HG03066 (cell line): ENCODE measurements around the gene MRPS10.

Experiments
- ATAC-seq: cut with Tn5 transposase; IDR thresholded peaks from one replicate; pipeline ENCODE4 v1.9.1; 2021; ENCODE audit warnings: low read depth; ENCODE audit not compliant: unreplicated experiment

Gene MRPS10

DNA sequence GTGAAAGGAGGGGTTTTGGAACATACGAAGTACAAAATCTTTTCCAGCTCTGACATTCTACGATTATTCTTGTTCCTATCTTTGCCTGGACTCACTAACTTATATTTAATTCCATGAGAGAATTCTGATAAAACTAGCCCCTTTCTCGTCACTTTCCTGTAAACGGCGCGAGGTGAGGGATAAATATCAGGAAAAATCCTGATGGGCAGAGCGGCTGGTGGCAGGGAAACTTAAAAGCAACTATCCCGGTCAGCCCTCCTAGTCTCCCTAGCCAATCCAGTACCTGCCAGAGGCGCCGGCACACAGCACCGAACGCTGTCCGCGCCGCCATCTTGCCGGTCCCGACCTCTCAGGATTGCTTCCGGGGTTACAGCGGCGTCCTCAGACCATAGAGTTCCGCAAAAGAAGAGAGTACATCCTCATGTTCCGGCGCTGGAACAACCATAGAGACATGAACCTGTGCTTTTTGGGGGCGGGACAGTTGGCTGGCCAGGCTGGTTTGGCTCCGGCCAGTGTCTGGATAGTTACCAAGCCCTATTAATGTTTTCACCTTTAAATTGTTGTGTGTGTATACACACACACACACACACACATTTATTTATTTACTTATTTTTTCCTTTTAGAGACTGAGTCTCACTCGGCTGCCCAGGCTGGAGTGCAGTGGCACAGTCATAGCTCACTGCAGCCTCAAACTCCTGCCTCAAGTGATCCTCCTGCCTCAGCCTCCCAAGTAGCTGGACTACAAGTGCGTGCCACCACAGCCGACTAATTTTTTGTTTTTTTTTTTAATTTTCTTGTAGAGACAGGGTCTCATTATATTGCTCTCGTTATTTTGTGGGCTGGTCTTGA, at the start of gene MRPS10:
Gene MRPS10, minus strand, starts transcription at position 343 of the 849 bp plus-strand sequence. Its CDS starts 12 bp downstream, at position 331.
- peak; percentile 96 for ATAC-seq

DNA sequence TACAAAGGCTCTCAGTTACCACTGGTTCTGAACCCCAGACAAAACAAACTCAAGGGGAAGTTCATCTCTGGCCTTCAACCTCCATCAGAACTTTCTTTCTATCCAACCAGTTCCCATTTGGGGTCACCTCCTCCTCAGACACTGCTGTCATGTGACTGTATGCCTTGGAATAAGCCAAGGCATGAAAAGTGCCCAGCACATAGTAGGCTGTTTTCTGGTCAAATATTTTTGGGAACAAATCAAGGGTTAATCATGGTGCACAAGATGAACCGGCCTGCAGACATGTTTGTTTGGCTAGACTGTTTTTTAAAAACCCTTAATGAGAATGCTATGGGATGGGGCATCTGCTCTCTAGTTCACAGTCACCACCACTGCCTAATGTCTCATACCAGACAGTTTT, 48.9 kb upstream of the MRPS10 start:
- ATAC-seq = no peak

DNA sequence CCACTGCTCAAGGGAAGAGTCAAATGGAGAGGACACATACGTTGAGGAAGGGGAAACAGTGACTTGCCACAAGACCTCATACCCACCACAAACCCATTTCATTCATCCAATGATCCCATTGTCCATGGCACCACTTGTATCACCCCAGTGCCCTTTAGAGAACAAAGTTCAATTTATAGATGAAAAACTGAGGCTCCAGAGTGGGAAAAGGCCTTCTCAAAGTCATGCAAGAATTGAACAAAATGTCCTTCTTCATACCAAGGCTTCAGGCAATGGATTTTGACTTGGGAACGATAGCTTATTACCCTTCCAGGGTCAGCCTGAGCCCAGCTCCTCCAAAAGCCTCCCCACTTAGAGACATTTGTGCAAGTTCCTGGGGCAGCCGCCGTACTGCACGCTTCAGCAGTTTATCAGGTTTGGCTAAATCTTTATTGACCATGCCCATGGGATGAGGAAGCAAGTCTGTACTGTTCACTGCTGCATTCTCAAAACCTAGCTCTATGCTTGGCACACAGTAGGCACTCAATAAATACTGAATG, 47.3 kb upstream of the MRPS10 start:
- ATAC-seq = no peak

DNA sequence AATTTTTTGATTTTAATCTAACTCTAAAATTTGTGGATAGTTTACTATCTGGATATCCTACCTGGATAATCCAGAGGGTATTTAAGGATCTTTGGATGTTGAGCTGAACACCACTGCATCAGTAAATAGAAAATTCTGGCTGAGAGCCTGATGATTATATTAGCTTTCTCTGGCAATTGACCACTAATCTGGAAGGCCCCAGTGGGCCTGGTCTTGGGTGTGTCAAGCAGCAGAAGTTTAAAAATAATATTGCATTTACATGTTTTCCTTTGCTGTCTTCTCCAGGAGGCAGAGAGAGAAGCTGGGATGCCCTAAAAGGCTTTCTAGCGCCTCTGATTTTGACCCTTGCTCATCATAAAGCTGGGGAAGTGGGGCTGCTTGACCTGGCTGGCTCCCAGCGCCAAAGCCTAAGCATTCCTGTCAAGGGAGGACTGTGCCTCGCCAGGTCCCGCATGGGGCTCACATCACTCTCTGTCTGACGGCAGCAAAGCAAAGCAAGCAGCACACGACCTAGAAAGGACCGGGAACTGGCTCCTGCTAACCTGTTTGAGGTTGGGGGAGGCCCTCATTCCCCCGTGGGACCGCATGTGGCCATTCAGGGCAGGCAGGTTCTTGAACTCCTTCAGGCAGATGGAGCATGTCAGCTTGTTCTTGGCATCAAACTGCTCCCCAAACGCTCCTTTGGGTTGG, 46.6 kb upstream of the MRPS10 start:
- ATAC-seq = no peak

DNA sequence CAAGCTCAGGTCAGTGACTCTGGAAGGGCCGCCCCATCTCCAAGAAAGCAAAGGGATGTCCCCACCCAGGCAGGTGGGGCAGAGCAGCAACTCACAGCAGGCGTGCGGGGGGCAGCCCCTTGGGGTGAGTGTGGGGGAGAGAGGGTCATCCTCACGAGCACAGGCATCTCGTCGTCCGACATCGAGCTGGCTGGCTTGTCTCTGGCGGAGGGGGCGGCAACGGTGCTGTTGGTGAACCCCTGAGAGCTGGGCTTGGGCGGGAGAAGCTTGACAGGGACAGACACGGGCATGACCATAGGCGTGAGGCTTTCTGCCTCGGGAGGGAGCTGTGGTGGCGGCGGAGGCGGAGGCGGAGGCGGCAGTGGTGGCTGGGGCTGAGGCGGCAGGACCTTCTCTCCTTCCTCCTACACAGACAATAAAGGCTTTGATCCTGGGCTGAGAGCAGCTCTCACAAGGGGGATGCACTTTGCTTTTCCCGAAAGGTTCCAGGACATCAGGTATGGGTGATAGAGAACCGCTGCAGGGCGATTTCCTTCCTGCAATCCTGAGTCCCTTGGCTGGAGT, 45.6 kb upstream of the MRPS10 start:
- no peak for ATAC-seq

DNA sequence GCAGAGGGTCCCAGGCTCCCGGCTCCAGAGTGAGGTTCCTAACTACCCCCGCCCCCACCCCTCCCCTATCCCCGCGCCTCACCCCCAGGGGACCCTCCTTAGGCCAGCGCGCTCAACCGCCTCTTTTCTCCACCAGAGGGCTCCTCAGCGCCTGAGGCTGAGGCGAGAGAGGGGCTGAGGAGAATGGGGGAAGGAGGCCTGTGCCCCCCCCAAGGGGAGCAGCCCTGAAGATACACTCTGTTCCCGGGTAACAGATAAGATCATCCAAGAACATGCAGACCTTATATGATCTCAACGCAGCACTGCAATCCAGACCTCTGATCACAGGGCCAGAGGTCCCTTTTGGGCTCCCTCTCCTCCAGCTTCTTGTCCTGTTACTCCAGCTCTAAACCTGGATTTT, 43.3 kb upstream of the MRPS10 start:
- ATAC-seq = no peak

DNA sequence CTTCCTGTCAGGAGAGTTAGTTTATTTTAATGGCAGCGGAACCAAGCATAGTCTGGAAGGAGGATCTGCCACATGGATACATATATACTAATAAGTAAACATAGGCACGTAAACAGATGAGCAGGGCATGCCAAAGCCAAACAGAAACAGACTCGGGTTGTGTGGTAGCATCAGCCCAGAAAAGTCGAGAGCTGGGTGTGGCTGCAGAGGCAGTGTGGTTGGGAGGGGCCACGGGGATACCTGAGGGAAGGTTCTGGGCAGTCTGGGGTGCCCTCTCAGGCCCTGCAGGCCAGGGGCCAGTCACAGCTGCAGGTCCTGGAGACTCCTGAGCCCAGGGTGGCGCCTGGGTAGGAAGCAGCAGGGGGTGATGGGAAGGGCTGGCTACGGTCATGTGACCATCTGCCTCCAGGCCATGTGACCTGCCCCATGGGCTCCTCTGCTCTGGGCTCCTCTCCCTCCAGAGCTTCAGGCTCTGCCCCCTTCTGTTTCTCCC, 42.8 kb upstream of the MRPS10 start:
- ATAC-seq = no peak

DNA sequence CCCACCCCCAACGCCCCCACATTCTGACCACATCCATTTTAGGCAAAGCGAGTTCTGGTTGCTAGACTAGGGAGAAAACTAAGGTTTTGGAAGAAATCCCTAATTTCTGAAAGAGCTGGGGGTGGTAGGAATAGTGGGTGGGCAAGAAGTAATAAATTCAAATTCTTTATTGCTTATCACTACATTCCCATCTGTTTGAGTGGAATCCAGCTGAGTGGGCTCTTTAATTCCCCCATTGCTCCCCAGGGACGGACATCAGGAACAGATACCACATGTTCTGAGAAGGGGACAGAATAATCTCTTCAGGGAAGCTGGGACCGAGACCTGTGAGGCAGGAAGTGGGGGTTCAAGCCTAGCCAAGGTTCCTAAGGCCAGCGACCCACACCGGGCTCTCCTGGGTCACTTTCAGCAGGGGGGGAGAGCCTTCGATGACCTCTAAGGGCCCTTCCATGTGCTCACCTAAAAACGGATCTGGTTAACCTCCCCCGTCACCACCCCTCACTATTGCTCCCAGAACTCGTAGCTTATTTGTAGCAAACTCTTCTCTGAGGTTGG, 42.3 kb upstream of the MRPS10 start:
- no peak for ATAC-seq

DNA sequence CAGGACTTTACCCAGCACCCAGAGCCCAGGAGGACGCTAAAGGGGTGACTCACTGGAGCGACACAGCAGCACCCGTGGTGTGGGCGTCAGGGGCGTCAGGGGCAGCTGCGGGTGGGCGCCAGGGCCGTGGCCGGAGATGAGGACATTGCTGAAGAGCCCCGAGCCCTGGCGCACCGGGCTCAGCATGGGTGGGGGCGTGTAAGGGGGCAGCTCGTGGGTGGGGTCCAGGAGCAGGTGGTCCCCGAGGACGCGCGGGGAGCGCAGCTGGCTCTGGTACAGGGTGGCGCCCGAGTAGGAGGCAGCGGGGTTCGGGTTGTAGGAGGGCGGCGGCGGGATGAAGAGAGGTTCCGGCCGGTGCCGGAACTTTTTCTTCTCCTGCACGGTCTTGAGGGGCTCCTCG, 41.6 kb upstream of the MRPS10 start:
- no peak for ATAC-seq

DNA sequence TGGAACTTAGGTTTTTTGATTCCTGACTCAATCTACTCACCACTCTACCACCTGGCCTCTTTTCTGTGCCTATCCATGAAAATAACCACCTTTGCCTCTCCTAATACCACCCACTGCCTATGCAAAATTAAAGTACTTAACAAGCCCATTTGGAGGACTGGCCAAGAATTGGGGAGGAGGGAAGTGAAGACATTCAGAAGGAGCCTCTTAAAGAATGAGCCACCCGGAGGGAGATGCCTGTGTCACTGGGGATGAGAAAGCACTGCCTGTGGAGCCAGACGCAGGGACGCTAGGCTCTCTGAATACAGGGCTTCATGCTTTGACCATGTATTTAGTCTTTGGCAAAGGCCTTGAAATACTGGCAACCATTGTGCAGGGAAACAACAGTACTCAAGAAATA, 40.0 kb upstream of the MRPS10 start:
- no peak for ATAC-seq

DNA sequence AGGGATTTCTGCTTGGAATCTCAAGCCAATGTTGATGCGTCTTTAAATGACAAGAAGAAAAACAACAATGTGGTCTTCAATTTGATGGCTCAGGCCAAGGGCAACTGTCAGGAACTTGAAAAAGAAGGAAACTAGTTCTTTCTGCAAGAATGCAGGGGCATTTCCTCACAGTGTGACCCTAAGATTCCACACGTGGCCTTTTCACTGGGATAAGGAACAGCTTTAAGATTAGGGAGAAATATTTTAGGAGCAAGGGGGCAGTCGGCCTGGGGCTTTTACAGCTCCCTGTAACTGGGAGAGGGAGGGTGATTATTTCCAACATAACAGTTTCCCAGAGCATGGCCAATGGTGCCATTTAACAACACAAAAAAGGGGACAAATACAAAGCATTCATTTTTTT, 39.4 kb upstream of the MRPS10 start:
- ATAC-seq = no peak

DNA sequence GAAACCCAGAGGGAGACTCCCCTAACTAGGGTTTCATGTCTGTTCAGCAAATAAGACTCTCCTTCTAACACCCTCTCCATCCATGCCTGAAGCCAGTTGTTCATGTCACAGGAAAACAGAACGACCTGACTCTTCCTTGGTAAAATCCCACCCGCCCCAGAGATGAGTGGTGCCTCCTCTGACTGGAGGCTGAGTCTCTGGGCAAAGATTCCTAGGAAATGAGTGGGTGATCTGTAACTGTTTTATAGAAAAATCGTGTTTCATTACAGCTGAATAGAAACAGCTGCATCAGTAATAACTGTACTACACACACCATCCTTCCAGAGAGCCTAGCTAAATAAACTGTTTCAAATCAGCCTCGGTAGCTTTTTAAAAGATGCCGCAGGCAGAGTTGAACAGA, 37.4 kb upstream of the MRPS10 start:
- no peak for ATAC-seq

DNA sequence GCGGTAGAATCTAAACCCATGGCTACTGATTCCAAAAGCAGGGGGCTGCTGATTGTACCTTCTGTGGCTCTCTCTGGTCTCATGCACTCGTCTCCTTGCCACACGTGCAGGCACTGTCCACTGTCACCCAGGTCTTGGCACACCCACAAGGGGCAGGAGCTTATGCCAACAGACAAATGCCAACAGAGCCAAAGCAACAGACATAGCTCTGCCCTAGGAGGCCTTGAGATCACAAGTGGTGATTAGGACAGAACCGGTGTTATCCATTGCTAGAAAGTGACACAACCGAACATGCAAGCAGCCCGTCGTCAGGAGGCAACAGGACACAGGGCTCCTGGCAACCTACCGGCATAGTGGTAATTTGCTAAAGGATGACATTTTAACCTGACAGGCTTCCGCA, 36.8 kb upstream of the MRPS10 start:
- no peak for ATAC-seq

DNA sequence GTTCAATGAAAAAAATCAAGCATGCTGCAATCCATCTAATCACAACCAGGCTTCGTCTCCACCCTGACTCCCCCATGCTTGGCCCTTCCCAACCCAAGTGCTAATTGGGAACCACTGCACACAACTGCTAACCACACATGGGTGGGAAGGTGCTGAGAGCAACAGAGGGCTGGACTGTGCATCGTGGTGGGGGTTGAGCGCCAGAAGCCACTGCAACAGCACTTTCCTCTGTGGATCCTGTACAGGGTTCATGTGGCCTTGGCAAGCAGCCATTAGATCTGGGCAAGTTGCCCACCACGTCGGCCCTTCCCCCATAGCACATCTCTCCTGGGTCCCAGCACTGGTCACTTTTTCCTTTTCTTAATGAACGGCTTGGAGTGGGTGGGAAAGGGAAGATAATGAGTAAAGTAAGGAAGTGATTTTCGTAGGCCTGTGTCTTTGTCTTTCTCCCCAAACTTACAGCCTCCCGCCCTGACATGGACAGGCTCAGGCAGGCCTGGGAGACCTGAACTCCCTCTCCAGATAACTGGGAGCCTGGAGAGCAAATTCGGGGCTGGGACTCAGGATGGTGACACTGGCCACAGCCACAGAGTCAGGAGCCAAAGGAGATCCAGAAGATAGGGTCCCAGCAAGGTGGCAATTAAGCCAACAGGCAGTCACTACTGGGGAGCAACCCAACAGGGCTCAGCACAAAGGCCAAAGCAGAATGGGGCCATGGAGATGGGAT, 34.4 kb upstream of the MRPS10 start:
- no peak for ATAC-seq

DNA sequence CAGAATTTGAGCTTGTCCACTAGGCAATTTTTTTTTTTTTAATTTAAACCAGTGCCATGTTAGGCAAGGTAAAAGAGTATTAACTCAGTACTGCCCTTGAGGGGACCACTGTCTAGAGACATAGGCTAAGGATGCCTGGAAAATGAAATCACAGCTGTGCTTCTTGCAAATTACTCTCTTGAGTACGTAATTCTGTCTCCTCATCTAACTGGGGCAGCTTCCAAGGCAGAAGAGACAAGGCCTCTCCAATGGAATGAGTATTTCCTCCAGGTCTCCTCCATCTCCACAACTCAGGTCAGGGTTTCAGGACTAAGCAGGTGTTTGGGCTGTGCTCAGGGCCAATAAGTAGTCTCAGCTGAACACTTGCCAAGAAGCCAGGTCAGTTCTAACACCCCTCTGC, 33.8 kb upstream of the MRPS10 start:
- ATAC-seq = no peak

DNA sequence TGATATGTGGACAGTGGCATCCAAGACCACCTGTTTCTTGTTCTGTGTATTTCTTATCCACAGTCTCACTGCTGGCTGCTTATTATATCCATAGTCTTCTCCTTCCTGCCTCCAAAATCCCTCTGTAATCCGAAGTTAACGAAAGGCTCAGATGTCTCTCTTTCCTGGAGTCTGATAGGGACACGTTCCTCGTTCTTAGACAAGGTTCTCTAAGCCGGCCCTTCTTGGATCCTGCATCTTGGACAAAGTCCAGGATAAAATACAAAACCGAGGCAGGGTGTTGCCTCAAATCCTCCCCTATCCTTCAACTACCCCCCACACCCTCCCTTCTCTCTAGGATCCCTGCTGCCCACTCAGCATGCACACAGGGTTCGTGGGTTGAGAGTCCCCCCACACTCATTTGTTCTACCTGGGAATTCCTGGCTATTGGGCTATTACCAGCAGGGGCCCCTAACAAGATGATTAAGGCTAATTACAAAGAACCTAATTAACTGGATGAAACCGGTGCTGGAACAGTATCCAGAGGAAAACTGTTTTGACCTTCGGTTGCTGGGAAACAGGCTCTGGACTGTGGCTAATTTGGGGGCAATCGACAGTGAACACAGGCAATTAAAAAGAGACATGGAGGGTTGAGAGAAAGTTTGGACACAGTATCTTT, 32.7 kb upstream of the MRPS10 start:
- no peak for ATAC-seq

DNA sequence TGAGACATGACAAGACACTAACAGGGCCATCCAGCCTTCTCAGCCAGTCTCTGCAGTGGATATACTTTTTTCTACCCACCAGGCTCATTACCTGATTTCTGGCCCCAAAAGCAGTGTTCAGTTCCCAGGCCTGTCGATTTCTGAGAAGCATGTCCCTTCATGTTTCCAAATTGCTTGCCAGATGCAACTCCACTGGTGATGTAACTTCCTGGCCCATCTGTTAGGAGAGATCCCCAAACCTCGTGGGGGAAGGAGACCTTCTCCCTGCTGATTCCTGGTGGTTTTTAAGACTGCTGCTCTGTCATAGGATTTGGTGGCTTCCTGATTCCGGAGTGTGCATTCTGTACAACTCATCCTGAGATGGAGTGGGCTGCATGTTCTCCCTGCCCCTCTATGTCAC, 31.6 kb upstream of the MRPS10 start:
- ATAC-seq = no peak

DNA sequence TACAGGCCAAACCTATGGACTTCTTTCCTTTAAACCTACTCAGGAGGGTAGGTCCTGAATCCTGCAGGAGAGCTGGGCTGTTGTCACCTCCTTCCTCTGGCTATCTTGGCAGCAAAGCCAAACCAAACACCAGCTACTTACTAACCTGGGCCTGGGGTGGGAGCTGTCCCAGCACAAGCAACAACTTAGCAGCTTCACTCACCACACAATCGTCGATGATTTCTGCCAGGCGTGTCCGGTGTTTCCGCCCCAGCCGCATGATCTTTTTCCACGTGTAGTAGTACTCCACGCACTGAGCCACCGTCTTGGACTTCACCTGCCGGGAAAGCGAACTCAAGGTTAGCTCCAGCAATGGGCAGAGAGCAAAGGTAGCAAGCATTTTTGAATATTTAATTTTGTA, 25.4 kb upstream of the MRPS10 start:
- no peak for ATAC-seq

DNA sequence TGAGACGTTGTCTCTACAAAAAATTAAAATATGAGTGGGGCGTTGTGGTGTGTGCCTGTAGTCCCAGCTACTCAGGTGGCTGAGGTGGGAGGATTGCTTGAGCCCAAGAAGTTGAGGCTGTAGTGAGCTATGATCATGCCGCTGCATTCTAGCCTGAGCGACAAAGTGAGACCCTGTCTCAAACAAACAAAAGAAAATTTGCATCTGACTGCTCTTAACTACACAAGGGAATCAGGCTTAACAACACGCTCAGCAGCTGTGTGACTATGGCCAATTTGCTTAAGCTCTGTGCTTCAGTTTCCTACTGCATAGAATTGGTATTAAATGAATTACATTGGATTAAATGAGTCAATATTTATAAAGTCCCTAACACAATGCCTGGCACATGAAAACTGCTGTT, 24.3 kb upstream of the MRPS10 start:
- no peak for ATAC-seq
